LNCaP clone FGC (cell line): ENCODE data around the gene LRP5.
A peak's percentile ranks its signal among the peaks of the same experiment; 100 is the strongest.

Experiments
- DNase-seq: peaks from one replicate; pipeline ENCODE4 v3.0.0-alpha.2; 2011; ENCODE audit warnings: low read depth
- H3K4me3 ChIP-seq: 2 replicates; pipeline ENCODE4 v1.5.1; 2011; ENCODE audit warnings: mild to moderate bottlenecking, low read depth, low read length, control low read depth
- TF ChIP-seq, protein P1 (sequence below): IDR thresholded peaks from 2 replicates; pipeline ENCODE4 v1.5.1; 2012; ENCODE audit warnings: mild to moderate bottlenecking; ENCODE audit not compliant: control insufficient read depth, insufficient read depth; ENCODE audit errors: extremely low read depth

The LRP5 gene

DNA sequence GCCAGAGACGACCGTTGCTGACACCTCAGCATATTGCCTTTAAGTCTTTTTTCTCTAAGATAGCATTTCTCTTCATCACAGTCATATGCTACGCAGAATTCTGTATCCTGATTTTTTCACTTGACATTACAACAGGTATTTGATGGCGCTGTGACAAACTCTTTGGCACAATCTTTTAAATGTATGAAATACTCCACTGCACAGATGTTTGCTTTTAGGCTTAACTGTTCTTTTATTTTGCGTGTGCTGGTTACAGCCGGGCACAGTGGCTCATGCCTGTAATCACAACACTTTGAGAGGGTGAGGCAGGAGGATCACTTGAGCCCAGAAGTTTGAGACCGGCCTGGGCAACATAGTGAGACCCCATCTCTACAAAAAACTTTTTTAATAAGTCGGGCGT lies 96.1 kb downstream of the LRP5 start:
- DNase-seq = peak; percentile 81
- H3K4me3 ChIP-seq = no peak overlapping the region
- TF ChIP-seq, protein P1, sequence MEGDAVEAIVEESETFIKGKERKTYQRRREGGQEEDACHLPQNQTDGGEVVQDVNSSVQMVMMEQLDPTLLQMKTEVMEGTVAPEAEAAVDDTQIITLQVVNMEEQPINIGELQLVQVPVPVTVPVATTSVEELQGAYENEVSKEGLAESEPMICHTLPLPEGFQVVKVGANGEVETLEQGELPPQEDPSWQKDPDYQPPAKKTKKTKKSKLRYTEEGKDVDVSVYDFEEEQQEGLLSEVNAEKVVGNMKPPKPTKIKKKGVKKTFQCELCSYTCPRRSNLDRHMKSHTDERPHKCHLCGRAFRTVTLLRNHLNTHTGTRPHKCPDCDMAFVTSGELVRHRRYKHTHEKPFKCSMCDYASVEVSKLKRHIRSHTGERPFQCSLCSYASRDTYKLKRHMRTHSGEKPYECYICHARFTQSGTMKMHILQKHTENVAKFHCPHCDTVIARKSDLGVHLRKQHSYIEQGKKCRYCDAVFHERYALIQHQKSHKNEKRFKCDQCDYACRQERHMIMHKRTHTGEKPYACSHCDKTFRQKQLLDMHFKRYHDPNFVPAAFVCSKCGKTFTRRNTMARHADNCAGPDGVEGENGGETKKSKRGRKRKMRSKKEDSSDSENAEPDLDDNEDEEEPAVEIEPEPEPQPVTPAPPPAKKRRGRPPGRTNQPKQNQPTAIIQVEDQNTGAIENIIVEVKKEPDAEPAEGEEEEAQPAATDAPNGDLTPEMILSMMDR = no peak

DNA sequence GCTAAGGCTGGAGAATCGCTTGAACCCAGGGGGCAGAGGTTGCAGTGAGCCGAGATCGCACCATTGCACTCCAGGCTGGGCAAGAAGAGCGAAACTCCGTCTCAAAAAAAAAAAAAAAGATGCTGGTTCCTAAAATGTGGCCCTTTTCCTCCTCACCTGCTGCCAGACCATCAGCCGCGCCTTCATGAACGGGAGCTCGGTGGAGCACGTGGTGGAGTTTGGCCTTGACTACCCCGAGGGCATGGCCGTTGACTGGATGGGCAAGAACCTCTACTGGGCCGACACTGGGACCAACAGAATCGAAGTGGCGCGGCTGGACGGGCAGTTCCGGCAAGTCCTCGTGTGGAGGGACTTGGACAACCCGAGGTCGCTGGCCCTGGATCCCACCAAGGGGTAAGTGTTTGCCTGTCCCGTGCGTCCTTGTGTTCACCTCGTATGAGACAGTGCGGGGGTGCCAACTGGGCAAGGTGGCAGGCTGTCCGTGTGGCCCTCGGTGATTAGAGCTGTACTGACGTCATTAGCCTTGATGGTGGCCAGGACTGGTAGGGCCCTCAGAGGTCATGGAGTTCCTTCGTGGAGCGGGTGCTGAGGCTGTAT lies 97.5 kb downstream of the LRP5 start:
- no peak for DNase-seq
- no peak overlapping the region for H3K4me3 ChIP-seq
- TF ChIP-seq, protein P1 = no peak

DNA sequence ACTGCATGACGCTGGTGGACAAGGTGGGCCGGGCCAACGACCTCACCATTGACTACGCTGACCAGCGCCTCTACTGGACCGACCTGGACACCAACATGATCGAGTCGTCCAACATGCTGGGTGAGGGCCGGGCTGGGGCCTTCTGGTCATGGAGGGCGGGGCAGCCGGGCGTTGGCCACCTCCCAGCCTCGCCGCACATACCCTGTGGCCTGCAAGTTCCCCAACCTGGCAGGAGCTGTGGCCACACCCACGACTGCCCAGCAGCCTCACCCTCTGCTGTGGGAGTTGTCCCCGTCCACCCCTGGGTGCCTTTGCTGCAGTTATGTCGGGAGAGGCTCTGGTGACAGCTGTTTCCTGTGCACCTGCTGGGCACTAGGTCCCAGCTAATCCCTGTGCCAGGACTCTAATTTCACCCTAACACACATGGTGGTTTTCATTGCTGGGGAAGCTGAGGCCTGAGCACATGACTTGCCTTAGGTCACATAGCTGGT lies 99.2 kb downstream of the LRP5 start:
- H3K4me3 ChIP-seq = no peak overlapping the region
- TF ChIP-seq, protein P1 = no peak
- no peak for DNase-seq

DNA sequence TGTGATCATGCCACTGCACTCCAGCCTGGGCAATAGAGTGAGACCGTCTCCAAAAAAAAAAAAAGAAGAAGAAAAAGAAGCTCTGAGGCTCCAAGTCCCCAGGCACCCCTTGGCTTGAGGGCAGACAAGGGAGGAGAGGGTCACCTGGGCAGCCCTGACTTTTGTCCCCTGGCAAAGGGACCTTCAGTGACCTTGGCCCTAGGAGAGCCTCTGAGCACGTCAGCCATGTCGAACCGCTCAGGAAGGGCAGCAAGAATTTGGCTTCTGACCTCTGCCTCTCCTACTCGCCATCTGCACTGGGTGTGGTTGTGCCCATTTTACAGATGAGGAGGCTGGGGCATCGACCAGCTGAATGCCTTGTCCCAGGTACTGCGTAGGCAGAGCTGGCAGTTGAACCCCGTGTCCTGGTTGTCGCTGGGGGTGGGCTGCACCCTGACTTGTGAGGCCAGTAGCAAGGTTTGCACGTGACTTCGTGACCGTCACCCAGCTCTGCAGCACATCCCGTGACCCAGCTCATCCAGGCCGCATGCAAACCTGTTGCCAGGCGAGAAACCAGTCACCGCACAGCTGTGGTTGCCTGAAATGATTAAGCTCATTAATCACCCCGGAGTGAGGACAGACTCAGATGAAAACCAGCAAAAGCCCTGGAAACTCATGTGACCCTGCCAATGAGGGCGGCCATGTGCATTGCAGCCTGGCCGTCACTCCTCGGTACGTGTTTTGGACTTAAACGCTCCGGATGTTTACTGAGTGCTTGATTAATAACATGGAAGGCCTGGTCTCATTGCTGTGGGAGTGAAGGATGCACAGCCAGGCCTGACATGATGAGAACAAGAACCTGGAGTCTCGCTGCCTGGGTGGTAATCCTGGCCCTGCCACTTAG lies 100.4 kb downstream of the LRP5 start:
- H3K4me3 ChIP-seq = no peak overlapping the region
- TF ChIP-seq, protein P1 = no peak
- DNase-seq = no peak

DNA sequence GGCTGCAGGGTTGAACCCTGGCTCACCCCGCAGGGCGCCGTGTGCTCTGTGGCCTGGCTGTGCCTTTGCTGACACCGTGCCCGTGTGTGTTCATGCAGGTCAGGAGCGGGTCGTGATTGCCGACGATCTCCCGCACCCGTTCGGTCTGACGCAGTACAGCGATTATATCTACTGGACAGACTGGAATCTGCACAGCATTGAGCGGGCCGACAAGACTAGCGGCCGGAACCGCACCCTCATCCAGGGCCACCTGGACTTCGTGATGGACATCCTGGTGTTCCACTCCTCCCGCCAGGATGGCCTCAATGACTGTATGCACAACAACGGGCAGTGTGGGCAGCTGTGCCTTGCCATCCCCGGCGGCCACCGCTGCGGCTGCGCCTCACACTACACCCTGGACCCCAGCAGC lies 101.2 kb downstream of the LRP5 start:
- H3K4me3 ChIP-seq = no peak overlapping the region
- no peak for DNase-seq
- TF ChIP-seq, protein P1 = no peak

DNA sequence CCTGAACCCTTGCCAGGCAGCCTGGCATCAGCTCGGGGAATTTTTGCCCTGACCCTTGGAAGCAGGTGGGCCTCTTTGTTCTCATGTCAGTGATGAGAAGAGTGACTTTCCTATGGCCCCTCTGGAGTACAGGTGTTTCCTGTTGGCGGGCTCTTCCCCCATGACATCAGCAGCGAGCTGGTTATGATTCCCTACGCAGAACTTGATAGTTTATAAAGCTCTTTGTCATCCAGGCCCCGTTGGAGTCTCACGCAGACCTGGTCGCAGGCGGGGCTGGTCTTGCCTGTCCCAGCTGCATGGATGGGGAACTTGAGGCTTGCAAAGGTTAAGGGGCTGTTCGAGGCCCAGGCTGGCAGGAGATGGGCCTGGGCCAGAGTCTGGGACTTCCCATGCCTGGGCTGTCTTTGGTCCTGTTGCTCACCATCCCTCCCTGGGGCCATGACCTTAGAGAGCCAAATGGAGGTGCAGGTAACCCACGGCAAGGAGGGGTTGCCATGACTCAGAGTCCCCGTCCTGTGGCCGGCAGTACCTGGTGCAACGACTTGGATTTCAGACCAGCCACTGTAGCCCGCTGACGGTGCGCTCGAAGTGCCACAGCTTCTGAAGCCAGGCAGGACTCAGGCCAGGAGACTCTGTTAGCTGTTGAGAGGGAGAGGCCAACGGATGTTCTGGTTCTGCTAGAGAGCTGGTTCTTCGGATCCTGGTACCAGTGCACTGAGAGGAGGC lies 102.3 kb downstream of the LRP5 start:
- TF ChIP-seq, protein P1 = no peak
- DNase-seq = no peak
- H3K4me3 ChIP-seq = no peak overlapping the region
